Heart left ventricle (tissue), 16 donors: ENCODE results near the gene AKAP6. TPM values are rescaled to one million over a fixed set of nuclear protein-coding genes. Genes with fewer than 3 reads are reported as not detected.

Experiments
- ATAC-seq, 4 donors: fragments of 200-7000 bp; cut with Tn5 transposase; one replicate each; pipeline ENCODE4 v1.9.1; 2020 to 2022; ENCODE audit warnings: moderate library complexity in 4 of 4, mild to moderate bottlenecking in 3 of 4, moderate number of reproducible peaks in 1 of 4
- DNase-seq, 5 donors: peaks; one replicate each; pipeline ENCODE4 v3.0.0-alpha.2; 2020
- H3K27ac ChIP-seq, 12 donors: fragments of 200-600 bp; sonication (generic) in 4 of 12; one replicate each; pipeline versions ENCODE4 v1.5.0 to v1.8.0; 2016 to 2022; ENCODE audit warnings: mild to moderate bottlenecking in 2 of 12
- H3K27me3 ChIP-seq, 9 donors: fragments of 200-600 bp; sonication (generic) in 2 of 9; one replicate each; pipeline versions ENCODE4 v1.5.1 to v1.8.0; 2016 to 2022; ENCODE audit warnings: mild to moderate bottlenecking in 3 of 9
- H3K36me3 ChIP-seq, 9 donors: fragments of 200-600 bp; sonication (generic) in 2 of 9; one replicate each; pipeline versions ENCODE4 v1.5.0 to v1.8.0; 2018 to 2022; ENCODE audit warnings: mild to moderate bottlenecking in 2 of 9
- H3K4me1 ChIP-seq, 12 donors: fragments of 200-600 bp; sonication (generic) in 4 of 12; one replicate each; pipeline versions ENCODE4 v1.5.0 to v1.8.0; 2016 to 2022; ENCODE audit warnings: mild to moderate bottlenecking in 3 of 12
- H3K4me3 ChIP-seq, 12 donors: fragments of 200-600 bp; sonication (generic) in 4 of 12; one replicate each; pipeline versions ENCODE4 v1.5.0 to v1.8.0; 2017 to 2022; ENCODE audit warnings: mild to moderate bottlenecking in 9 of 12, moderate library complexity in 4 of 12
- H3K9me3 ChIP-seq, 12 donors: fragments of 200-600 bp; sonication (generic) in 4 of 12; one replicate each; pipeline versions ENCODE4 v1.5.0 to v1.8.0; 2016 to 2022; ENCODE audit warnings: mild to moderate bottlenecking in 1 of 12
- CTCF ChIP-seq, 12 donors: fragments of 200-600 bp; sonication (generic) in 4 of 12; IDR thresholded peaks; one replicate each; pipeline versions ENCODE4 v1.5.0 to v1.8.0; 2018 to 2022; ENCODE audit warnings: antibody characterized with exemption in 12 of 12, mild to moderate bottlenecking in 5 of 12
- POLR2A ChIP-seq, 2 donors: fragments of 450-650 bp; IDR thresholded peaks; one replicate each; pipeline ENCODE4 v1.6.1; 2017; ENCODE audit warnings: antibody characterized with exemption in 2 of 2, mild to moderate bottlenecking in 2 of 2, moderate library complexity in 2 of 2
- WGBS, 4 donors: extraction: QIAGEN DNeasy Blood & Tissue Kit in 2 of 4; methylation state at CpG; one replicate each; pipeline versions ENCODE4 v1.1.5 to v1.1.7; 2013 to 2018; 5-methylcytosine and 5-hydroxymethylcytosine counted together
- intact Hi-C, 10 donors: fragments of 100-400 bp; cut with DNase I; formaldehyde crosslinking; loops; one replicate each; pipeline versions ENCODE4 v1.11.1 to v1.14.2; 2022
- polyA plus RNA-seq, 2 donors: library from polyadenylated mRNA; stranded (reverse); fragments of 200-250 nt; gene quantifications; one replicate each; pipeline ENCODE4 v1.2.3, GENCODE V29; 2013
- total RNA-seq, 9 donors: library from RNA; depleted of rRNA in 2 of 9; stranded (reverse); fragments of >200 nt in 2 of 9; fragmentation: NEBNext Ultra II Directional in 3 of 9; extraction: Animal tissue kit (Norgen Biotek cat#: 25700) in 3 of 9; gene quantifications; one replicate each; pipeline versions ENCODE4 v1.1.0 to v1.2.4, GENCODE V29; 2016 to 2023
- donor health status: ischemic (EF 13 %, LVEDD 7.1; RV severe dilation, severe dysfunction).
- donor health status: healthy with polysubstance abuse.
- donor health status: DM: no; HTN: yes; CAD: no.
- donor health status: DM: no; HTN: no; CAD: no.
- donor health status: ischemic (EF 25% LVEDD 6.9; RV normal size, moderate dysfunction).
- donor health status: ischemic (EF 25% LVEDD 5.7; RV mildly dilated, moderate dysfunction).
- donor health status: healthy.
- donor health status: DM: yes; HTN: yes; CAD: no.
- donor health status: ischemic (EF 35%, LVEDD 5.7; RV mildly dilated, moderate dysfunction).
- donor health status: nonischemic (EF 11% LVEDD 7.7; RV severe dilation, severe dysfunction).
- donor health status: DM: yes; HTN: yes; CAD: no.
- donor health status: PGD.
- donor health status: ischemic (EF 29% LVEDD 5.4; RV normal size, mild dysfunction).
- donor health status: nonischemic (EF 23%, LVEDD 6.1; RV moderate dilation, normal function).

The AKAP6 gene
- total and polyA plus RNA-seq, 11 donors, result 20.4 to 303 (median 206) TPM

DNA sequence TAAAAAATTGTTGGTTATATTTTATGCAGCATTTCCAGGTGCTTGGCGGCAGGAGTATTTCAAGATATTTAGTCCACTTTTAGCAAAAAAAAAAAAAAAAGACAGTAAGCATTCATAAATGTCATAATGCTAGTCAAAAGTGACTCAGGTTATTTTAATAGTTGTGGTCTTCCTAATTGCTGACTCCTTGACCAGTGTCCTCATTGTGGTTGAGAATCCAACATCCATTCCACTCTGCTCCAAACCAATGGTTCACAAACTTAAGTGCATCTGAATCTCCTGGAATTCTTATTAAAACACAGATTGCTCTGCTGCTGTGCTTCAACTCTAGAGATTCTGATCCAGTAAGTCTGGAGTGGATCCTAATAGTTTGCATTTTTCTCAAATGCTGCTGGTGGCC lies 71.4 kb downstream of the AKAP6 start:
- TF ChIP-seq POLR2A (IDR thresholded peaks at IDR 0.05), result no peak
- TF ChIP-seq CTCF (IDR thresholded peaks at IDR 0.05), result no peak
- no peak overlapping the region for H3K4me3 ChIP-seq
- peaks cover 0 to 15% (median 0%) of the 10 kb centered on the region in 12 donors for H3K4me1 ChIP-seq
- WGBS, 4 donors, result 95 to 97% (median 96%) methylated on average over 1 of the region's 1 CpG
- H3K9me3 ChIP-seq, result no peaks in the 10 kb centered on the region
- no peaks in the 10 kb centered on the region for H3K27me3 ChIP-seq
- H3K36me3 ChIP-seq, result no peaks in the 10 kb centered on the region
- H3K27ac ChIP-seq, result no peak overlapping the region
- no peak for DNase-seq
- intact Hi-C loops, result no loop called here
- ATAC-seq, result no peak

- H3K27ac ChIP-seq, result no peak overlapping the region
- 70 to 78% (median 76%) methylated on average over 3 of the region's 3 CpGs for WGBS, 4 donors
- ATAC-seq (no peak), DNase-seq (no peak)
- no peak overlapping the region for H3K4me3 ChIP-seq
- H3K27me3 ChIP-seq, result no peaks in the 10 kb centered on the region
- no peaks in the 10 kb centered on the region for H3K9me3 ChIP-seq
- H3K4me1 ChIP-seq, result peaks cover 0 to 26% (median 2%) of the 10 kb centered on the region in 12 donors
- intact Hi-C loops, result no loop called here
- no peaks in the 10 kb centered on the region for H3K36me3 ChIP-seq
- TF ChIP-seq CTCF (IDR thresholded peaks at IDR 0.05), result no peak
- no peak for TF ChIP-seq POLR2A (IDR thresholded peaks at IDR 0.05)
These were observed 73.9 kb downstream of the AKAP6 start for GRCh38 chr14:32403021-32403420.

GRCh38 chr14:32403688-32404087 lies 74.6 kb downstream of the AKAP6 start:
- 89 to 93% (median 93%) methylated on average over 2 of the region's 2 CpGs for WGBS, 4 donors
- Histone ChIP-seq H3K4me3 (no peak overlapping the region), H3K36me3 (no peaks in the 10 kb centered on the region), H3K27ac (peak overlapping the region in 3 of 12 donors; percentile 4 to 37 (median 13)), H3K9me3 (no peaks in the 10 kb centered on the region), H3K27me3 (no peaks in the 10 kb centered on the region), H3K4me1 (peaks cover 0 to 28% (median 2%) of the 10 kb centered on the region in 12 donors)
- DNase-seq (no peak), ATAC-seq (no peak)
- TF ChIP-seq POLR2A (IDR thresholded peaks at IDR 0.05), result no peak
- no peak for TF ChIP-seq CTCF (IDR thresholded peaks at IDR 0.05)
- intact Hi-C loops, result no loop called here

GRCh38 chr14:32404784-32405573 lies 75.9 kb downstream of the AKAP6 start:
- TF ChIP-seq CTCF (IDR thresholded peaks at IDR 0.05) (no peak), POLR2A (IDR thresholded peaks at IDR 0.05) (no peak)
- ATAC-seq (peak; percentile 84 to 96 (median 90)), DNase-seq (peak in 4 of 5 donors; percentile 41 to 63 (median 52))
- Histone ChIP-seq H3K4me1 (peaks cover 0 to 28% (median 2%) of the 10 kb centered on the region in 12 donors), H3K36me3 (no peaks in the 10 kb centered on the region), H3K4me3 (no peak overlapping the region), H3K9me3 (no peaks in the 10 kb centered on the region), H3K27me3 (no peaks in the 10 kb centered on the region), H3K27ac (peak overlapping the region in 9 of 12 donors; percentile 33 to 67 (median 62))
- intact Hi-C loops, result no loop called here
